Measurements from ENCODE around the gene XPA.

Gene XPA

GRCh38 chr9:97658707-97659106, 38.4 kb downstream of the XPA start:
- H3K27me3 ChIP-seq (ENCODE audit: insufficient read depth, low read length, poor library complexity, severe bottlenecking) = no peaks in the 10 kb centered on the region
- peaks cover 95% of the 10 kb centered on the region for H3K36me3 ChIP-seq (ENCODE audit: insufficient read depth, low read length)
- H3K4me1 ChIP-seq (ENCODE audit: insufficient read depth, low read length, poor library complexity, severe bottlenecking) = no peaks in the 10 kb centered on the region
- no peaks in the 10 kb centered on the region for H4K20me1 ChIP-seq (ENCODE audit: insufficient read depth, low read length, poor library complexity, severe bottlenecking)
- H3K4me2 ChIP-seq (ENCODE audit: low read depth, low read length, poor library complexity, severe bottlenecking) = no peak overlapping the region
- H3F3A ChIP-seq (ENCODE audit: low read depth) = no peaks in the 10 kb centered on the region
- no peaks in the 10 kb centered on the region for H3K79me2 ChIP-seq (ENCODE audit: insufficient read depth, low read length)
- no peak overlapping the region for H3K4me3 ChIP-seq (ENCODE audit: low read length, poor library complexity, severe bottlenecking)
- H3K9me3 ChIP-seq (ENCODE audit: insufficient read depth, low read depth, low read length) = no peaks in the 10 kb centered on the region
- no peaks in the 10 kb centered on the region for H3K9me2 ChIP-seq (replicated peaks; ENCODE audit: low read depth, low read length)
- no peak overlapping the region for H2AFZ ChIP-seq (ENCODE audit: low read length)
- no peak for TF ChIP-seq CTCF (conservative IDR thresholded peaks at IDR 0.05; ENCODE audit: low read length)
- TF ChIP-seq EZH2phosphoT487 (IDR thresholded peaks at IDR 0.05; ENCODE audit: borderline replicate concordance) = no peak
- no peak overlapping the region for H3K9ac ChIP-seq (ENCODE audit: low read depth, low read length, poor library complexity, severe bottlenecking)

- Histone ChIP-seq H3F3A (ENCODE audit: low read depth) (no peaks in the 10 kb centered on the region), H3K4me2 (ENCODE audit: low read depth, low read length, poor library complexity, severe bottlenecking) (no peak overlapping the region), H3K27me3 (ENCODE audit: insufficient read depth, low read length, poor library complexity, severe bottlenecking) (no peaks in the 10 kb centered on the region), H3K79me2 (ENCODE audit: insufficient read depth, low read length) (no peaks in the 10 kb centered on the region), H3K36me3 (ENCODE audit: insufficient read depth, low read length) (peaks cover 93% of the 10 kb centered on the region), H2AFZ (ENCODE audit: low read length) (no peak overlapping the region), H3K9me3 (ENCODE audit: insufficient read depth, low read depth, low read length) (no peaks in the 10 kb centered on the region), H3K4me3 (ENCODE audit: low read length, poor library complexity, severe bottlenecking) (no peak overlapping the region), H3K9me2 (replicated peaks; ENCODE audit: low read depth, low read length) (no peaks in the 10 kb centered on the region), H4K20me1 (ENCODE audit: insufficient read depth, low read length, poor library complexity, severe bottlenecking) (no peaks in the 10 kb centered on the region), H3K9ac (ENCODE audit: low read depth, low read length, poor library complexity, severe bottlenecking) (no peak overlapping the region), H3K4me1 (ENCODE audit: insufficient read depth, low read length, poor library complexity, severe bottlenecking) (no peaks in the 10 kb centered on the region)
- TF ChIP-seq CTCF (conservative IDR thresholded peaks at IDR 0.05; ENCODE audit: low read length) (no peak), EZH2phosphoT487 (IDR thresholded peaks at IDR 0.05; ENCODE audit: borderline replicate concordance) (no peak)
Observed at GRCh38 chr9:97651646-97652045, 45.5 kb downstream of the XPA start.

- no peak overlapping the region for H2AFZ ChIP-seq (ENCODE audit: low read length)
- H3K4me1 ChIP-seq (ENCODE audit: insufficient read depth, low read length, poor library complexity, severe bottlenecking) = no peaks in the 10 kb centered on the region
- H3K4me3 ChIP-seq (ENCODE audit: low read length, poor library complexity, severe bottlenecking) = no peak overlapping the region
- H3K9me3 ChIP-seq (ENCODE audit: insufficient read depth, low read depth, low read length) = no peaks in the 10 kb centered on the region
- H3K79me2 ChIP-seq (ENCODE audit: insufficient read depth, low read length) = no peaks in the 10 kb centered on the region
- H3K36me3 ChIP-seq (ENCODE audit: insufficient read depth, low read length) = peaks cover 87% of the 10 kb centered on the region
- H3K27me3 ChIP-seq (ENCODE audit: insufficient read depth, low read length, poor library complexity, severe bottlenecking) = no peaks in the 10 kb centered on the region
- TF ChIP-seq CTCF (conservative IDR thresholded peaks at IDR 0.05; ENCODE audit: low read length) (no peak), EZH2phosphoT487 (IDR thresholded peaks at IDR 0.05; ENCODE audit: borderline replicate concordance) (no peak)
- H3K9ac ChIP-seq (ENCODE audit: low read depth, low read length, poor library complexity, severe bottlenecking) = no peak overlapping the region
- H3K9me2 ChIP-seq (replicated peaks; ENCODE audit: low read depth, low read length) = no peaks in the 10 kb centered on the region
- H3F3A ChIP-seq (ENCODE audit: low read depth) = no peaks in the 10 kb centered on the region
- H3K4me2 ChIP-seq (ENCODE audit: low read depth, low read length, poor library complexity, severe bottlenecking) = no peak overlapping the region
- no peaks in the 10 kb centered on the region for H4K20me1 ChIP-seq (ENCODE audit: insufficient read depth, low read length, poor library complexity, severe bottlenecking)
Observed at GRCh38 chr9:97647996-97648395, 49.1 kb downstream of the XPA start.

Measured in Loucy (cell line).